GM18951 (cell line): Measurements from ENCODE around the gene RNLS.

Source experiments
- POLR2A ChIP-seq: IDR thresholded peaks from 4 replicates; pipeline ENCODE4 v1.6.1; 2011; ENCODE audit warnings: mild to moderate bottlenecking; ENCODE audit not compliant: insufficient read length, insufficient read depth; ENCODE audit errors: extremely low read depth
- in situ Hi-C: fragments of 300-500 bp; cut with MboI; formaldehyde crosslinking; loops from one replicate; pipeline ENCODE4 v1.12.0; 2022; ENCODE audit warnings: low sequenced_read_pairs, mixed read lengths, inconsistent platforms; ENCODE audit not compliant: unreplicated experiment

Gene RNLS

GRCh38 chr10:88408096-88408495, 175.0 kb downstream of the RNLS start:
- no peak for TF ChIP-seq POLR2A
- in situ Hi-C loops, result no loop called here

- in situ Hi-C loops, result no loop called here
- no peak for TF ChIP-seq POLR2A
These were observed 179.0 kb downstream of the RNLS start for GRCh38 chr10:88404133-88404532.

- TF ChIP-seq POLR2A, result no peak
- in situ Hi-C loops, result no loop called here
These were observed 181.3 kb downstream of the RNLS start for GRCh38 chr10:88401671-88402347.

- no peak for TF ChIP-seq POLR2A
- in situ Hi-C loops, result loop anchor here (10.0 kb wide), 1 partner anchor 156 kb away; no protein-coding TSS in a partner anchor
These were observed 183.9 kb downstream of the RNLS start for GRCh38 chr10:88399240-88399639.

- TF ChIP-seq POLR2A, result no peak
- in situ Hi-C loops, result loop anchor here (10.0 kb wide), 1 partner anchor 159 kb away; no protein-coding TSS in a partner anchor
These were observed 187.4 kb downstream of the RNLS start for GRCh38 chr10:88395677-88396076.

GRCh38 chr10:88392222-88392621, 190.9 kb downstream of the RNLS start:
- in situ Hi-C loops, result loop anchor here (10.0 kb wide), 1 partner anchor 163 kb away; no protein-coding TSS in a partner anchor
- TF ChIP-seq POLR2A, result no peak

- in situ Hi-C loops, result loop anchor here (10.0 kb wide), 1 partner anchor 165 kb away; no protein-coding TSS in a partner anchor
- no peak for TF ChIP-seq POLR2A
These were observed 193.1 kb downstream of the RNLS start for GRCh38 chr10:88390041-88390440.

GRCh38 chr10:88389456-88389855, 193.7 kb downstream of the RNLS start:
- in situ Hi-C loops, result loop anchor here (10.0 kb wide), 1 partner anchor 525 kb away; the partner anchor contains the start of genes KLLN and PTEN
- TF ChIP-seq POLR2A, result no peak

GRCh38 chr10:88388324-88388723, 194.8 kb downstream of the RNLS start:
- TF ChIP-seq POLR2A, result no peak
- in situ Hi-C loops, result loop anchor here (10.0 kb wide), 1 partner anchor 524 kb away; the partner anchor contains the start of genes KLLN and PTEN

GRCh38 chr10:88386821-88387773, 196.0 kb downstream of the RNLS start:
- in situ Hi-C loops, result loop anchor here (10.0 kb wide), 1 partner anchor 522 kb away; the partner anchor contains the start of genes KLLN and PTEN
- no peak for TF ChIP-seq POLR2A

- peak; percentile 18 for TF ChIP-seq POLR2A
- in situ Hi-C loops, result loop anchor here (10.0 kb wide), 1 partner anchor 521 kb away; the partner anchor contains the start of genes KLLN and PTEN
These were observed 196.8 kb downstream of the RNLS start for GRCh38 chr10:88386204-88386788.

- TF ChIP-seq POLR2A, result peak; percentile 42
- in situ Hi-C loops, result loop anchor here (10.0 kb wide), 1 partner anchor 521 kb away; the partner anchor contains the start of genes KLLN and PTEN
These were observed 197.4 kb downstream of the RNLS start for GRCh38 chr10:88385601-88386203.
